ENCODE measurements around the gene MORN5.

MORN5 gene

GRCh38 chr9:122217640-122218039, 57.9 kb downstream of the MORN5 start:
- DNase-seq: no peak

- DNase-seq: no peak
Measured at GRCh38 chr9:122218071-122218934, 58.6 kb downstream of the MORN5 start.

- DNase-seq: no peak
Measured at GRCh38 chr9:122218935-122219855, 59.5 kb downstream of the MORN5 start.

GRCh38 chr9:122219856-122220672, 60.4 kb downstream of the MORN5 start:
- DNase-seq: no peak

GRCh38 chr9:122220673-122221182, 61.0 kb downstream of the MORN5 start:
- DNase-seq: no peak

- DNase-seq: no peak
Measured at GRCh38 chr9:122221183-122221811, 61.6 kb downstream of the MORN5 start.

GRCh38 chr9:122222791-122223190, 63.1 kb downstream of the MORN5 start:
- no peak for DNase-seq

- DNase-seq: no peak
Measured at GRCh38 chr9:122223435-122223834, 63.7 kb downstream of the MORN5 start.

GRCh38 chr9:122225312-122226141, 65.8 kb downstream of the MORN5 start:
- no peak for DNase-seq

GRCh38 chr9:122226142-122226757, 66.5 kb downstream of the MORN5 start:
- no peak for DNase-seq

GRCh38 chr9:122226758-122227574, 67.3 kb downstream of the MORN5 start:
- DNase-seq: no peak

GRCh38 chr9:122227575-122227900, 67.8 kb downstream of the MORN5 start:
- no peak for DNase-seq

- no peak for DNase-seq
Measured at GRCh38 chr9:122228191-122228567, 68.5 kb downstream of the MORN5 start.

- DNase-seq: no peak
Measured at GRCh38 chr9:122228568-122229484, 69.1 kb downstream of the MORN5 start, which contains the start of gene LHX6. TSS of gene LHX6 (minus strand) at chr9:122228957. CDS start at chr9:122228740, 217 bp downstream.

GRCh38 chr9:122229485-122229837, 69.8 kb downstream of the MORN5 start:
- DNase-seq: no peak

- no peak for DNase-seq
Measured at GRCh38 chr9:122232796-122233306, 73.1 kb downstream of the MORN5 start.

- no peak for DNase-seq
Measured at GRCh38 chr9:122234022-122234748, 74.5 kb downstream of the MORN5 start.

GRCh38 chr9:122236681-122237080, 77.0 kb downstream of the MORN5 start:
- DNase-seq: no peak

Data from kidney glomerular epithelial cell (primary cell).